Occipital lobe (tissue), 2 donors: Measurements from ENCODE around the gene LBR. TPM values are rescaled to one million over a fixed set of nuclear protein-coding genes. Genes with fewer than 3 reads are reported as not detected.

Experiments used
- DNase-seq: peaks from one replicate; lab custom pipeline; 2025; lab: John Stamatoyannopoulos, UW
- total RNA-seq: library from RNA; depleted of rRNA; stranded (reverse); fragments of >200 nt; gene quantifications from one replicate; pipeline ENCODE4 v1.2.3, GENCODE V29; 2014

Gene LBR
- total RNA-seq, 1 donor from 2014 or later, result 71.6 TPM

DNA sequence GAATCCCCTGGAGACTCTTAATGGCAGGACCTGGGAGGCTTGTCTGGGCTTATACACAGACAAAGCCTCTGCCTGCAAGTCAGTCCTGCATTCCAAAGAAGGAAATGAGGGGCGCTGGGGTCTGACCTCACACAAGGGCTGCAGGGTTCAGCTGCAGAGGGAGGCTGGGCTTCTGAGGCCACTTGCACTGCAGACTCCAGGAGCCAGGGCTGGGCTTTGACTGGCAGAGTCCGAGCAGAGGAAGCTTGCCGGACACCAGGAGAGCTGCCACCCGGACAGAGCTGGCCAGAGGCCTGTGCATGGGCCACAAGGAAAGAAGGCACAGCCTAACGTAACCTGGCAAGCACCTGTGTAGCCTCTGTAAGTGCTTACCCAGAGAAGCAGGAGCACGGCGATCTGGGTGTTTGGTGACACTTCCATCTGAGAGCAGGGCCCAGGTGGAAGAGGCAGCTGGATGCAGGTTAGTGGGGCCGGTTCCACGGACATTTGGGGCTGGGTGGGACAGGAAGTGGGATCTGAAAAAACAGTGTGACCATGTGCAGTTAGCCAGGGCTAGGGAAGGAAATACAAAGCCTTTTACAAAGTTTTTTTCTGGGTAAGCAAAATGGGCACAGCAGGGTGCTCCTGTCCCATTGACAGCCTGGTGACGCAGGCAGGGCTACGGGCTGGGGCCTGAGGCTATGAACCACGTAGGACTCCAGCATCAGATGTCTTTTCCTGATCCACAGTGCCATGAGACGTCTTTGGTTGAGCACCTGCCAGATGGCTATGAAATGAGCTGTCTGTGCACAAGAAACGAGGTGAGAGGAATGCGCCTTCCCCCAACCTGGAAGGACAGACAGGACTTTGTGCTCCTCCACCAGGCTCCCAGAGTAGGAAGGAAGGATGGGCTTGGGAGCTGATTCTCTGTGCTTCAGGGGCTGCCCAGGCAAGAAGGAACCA is 37.3 kb upstream of the LBR start:
- DNase-seq, result no peak

DNA sequence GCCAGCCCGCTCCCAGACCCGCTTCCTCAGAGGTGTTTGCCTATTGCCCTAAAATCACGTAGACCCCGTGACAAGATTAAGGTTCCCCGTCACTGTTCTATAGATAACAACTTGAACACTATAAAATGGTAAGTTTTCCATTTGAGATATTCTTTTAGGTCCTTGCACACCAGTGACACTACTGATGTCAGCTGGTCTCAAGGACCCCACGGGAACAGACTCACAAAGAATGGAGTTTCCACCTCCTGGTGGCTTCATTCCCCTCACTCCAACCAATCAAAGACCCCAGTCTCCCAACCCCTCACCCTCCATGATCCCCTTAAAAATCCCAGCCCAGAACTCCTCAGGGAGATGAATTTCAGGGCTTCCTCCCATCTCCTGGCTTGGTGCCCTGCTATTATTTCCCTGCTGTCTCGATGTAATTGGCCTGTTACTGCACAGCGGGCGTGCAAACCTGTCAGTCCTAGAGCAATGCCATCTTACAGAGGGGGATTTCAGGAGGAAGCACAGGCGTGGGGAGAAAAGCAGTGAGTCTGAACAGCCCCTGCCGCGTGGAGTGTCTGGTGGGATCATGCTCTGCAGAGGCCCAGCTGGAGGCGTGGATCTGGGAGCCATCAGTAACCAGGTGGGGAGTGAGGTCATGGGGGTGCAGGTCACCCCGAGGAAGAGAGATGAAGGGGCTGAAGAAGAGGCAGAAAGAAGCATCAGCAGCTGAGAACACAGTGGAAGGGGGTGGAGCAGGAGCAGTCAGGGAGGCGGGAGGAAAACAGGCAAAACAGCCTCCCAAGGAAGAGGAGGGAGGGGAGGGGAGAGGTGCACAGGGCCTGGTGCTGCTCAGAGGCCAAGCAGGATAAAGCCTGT is 35.1 kb upstream of the LBR start:
- DNase-seq, result no peak

DNA sequence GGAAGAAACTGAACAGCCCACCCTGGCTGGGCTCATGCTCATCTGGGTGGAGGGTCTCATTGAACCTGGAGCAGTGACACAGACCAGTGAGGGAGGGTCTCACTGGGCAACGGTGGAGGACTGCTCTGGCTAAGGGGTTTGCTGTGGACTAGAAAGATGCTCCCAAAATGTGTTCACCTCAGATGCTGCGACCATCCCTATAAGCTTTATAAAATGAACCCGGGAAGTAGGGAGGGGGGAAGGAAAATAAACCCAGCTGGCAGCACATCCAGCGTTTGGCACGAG is 34.5 kb upstream of the LBR start:
- no peak for DNase-seq

DNA sequence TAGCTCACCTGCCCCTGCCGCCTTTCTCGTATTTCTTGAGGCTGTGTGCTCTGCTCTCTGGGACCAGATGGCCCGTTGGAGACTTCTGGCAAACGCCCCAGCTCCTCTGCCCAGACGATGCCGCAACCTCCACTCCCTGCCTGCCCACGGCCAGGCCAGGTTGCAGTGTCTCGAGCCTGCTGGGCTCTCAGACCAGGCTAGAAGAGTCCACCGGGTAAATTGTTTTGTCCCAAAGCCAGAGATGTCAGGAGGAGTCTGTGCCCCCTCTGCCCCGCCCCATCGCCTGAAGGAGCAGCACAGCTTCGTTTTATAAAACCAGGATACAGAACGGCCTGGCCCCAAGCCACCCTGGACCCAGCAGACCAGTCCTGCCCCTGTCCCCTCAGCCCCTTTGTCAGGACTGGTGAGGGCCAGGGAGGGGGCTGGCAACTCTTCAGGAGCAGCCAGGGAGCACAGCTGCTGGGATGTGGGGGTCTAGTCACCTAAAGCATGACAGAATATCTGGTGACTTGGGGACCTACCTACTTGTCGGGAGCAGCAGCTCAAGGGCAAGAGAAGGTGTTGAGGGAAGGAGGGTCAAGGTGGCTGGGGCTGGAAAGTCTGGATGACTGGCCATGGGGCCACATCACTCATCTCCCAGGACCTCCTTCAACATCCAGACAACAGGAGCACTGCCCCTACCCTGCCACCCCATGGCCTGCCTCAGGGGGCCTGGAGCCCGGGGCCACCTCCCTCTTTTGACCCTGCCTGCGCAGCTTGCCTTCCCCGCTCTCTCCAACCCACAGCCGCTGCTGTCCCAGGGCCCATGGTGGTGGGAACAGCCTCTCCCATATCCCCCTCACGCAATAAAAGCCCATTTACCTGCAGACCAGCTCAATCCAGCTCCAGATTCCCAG is 33.9 kb upstream of the LBR start:
- no peak for DNase-seq

DNA sequence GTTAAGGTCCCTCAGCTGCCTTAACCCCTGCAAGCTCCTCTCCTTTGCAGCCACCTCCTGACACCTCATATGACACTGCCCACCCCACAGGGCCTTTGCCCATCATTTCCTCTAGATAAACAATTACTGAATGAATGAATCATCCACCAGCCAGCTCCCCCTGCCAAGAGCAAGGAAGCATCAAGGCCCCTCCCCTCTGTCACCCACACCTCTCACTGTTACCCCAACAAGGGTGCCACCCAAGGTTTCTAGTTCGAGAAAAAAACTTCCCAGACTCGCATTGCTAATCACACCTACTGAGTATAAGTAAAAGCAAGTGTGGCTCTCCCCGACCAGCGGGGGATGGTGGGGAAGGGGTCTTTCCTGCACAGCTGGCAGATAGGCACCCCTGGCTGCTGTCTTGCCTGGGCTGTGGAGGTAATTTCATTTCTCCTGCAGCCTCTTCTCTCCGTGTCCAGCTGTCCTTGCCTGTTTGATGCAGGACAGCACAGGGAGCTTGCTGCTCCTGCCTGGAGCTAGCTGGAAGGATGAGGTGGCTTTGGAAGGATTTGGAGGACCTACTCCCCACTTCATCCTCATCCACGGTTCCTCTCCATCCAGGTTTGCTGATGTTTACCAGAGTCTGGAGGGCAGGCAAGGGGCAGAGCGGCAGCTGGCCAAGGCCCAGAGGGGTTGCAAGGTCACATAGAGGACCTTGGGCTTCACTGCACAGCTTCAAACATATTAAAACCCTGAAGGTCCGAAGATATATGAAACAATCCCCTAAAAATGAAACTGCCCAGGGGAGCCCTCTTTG is 33.1 kb upstream of the LBR start:
- DNase-seq, result no peak

DNA sequence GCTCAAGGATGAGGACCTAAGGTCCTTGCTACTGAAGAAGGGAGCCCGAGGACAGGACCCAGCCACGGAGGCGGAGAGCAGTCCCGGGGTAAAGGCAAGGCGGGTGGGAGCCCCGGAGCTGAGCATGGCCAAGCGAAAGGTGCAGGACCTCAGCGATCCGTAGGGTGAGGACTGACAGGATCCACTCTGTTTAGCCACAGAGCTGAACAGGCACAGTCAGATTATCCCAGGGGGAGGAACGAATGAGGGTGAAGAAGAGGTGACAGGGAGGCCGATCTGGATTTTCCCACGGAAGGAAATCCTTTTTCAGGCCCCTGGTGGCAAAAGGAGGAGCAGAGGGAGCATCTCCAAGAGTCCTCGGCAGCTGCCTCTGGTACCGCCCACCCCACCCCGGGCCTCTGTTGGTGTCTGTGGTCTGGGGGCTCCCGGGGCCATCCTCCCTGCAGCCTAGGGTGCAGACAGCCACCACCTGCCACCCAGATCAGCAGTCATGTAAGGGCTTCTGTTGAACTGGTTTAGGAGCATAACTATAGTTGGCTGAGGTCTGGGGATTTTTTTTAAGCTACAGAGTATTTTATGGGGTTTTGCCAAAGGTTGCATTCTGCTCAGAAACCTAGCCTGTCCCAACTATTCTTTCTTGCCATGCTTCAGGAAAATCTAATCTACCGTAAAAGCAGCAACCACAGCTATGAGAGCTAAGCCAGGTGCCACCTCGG is 32.3 kb upstream of the LBR start:
- no peak for DNase-seq

DNA sequence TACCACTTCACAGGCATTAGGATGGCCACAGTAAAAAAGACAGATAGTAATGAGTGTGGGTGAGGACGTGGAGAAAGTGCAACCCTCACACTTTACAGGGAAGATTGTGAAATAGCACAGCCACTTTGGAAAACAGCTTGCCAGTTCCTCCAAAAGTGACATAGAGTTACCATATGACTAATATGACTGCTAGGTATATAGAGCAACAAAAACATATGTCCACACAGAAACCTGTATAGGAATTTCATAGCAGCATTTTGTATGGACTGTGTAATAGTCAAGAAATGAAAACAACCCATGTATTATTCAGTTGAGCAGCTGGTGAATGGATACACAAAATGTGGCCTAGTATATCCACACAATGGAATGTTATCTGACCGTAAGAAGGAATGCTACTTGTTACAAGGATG is 30.4 kb upstream of the LBR start:
- no peak for DNase-seq

DNA sequence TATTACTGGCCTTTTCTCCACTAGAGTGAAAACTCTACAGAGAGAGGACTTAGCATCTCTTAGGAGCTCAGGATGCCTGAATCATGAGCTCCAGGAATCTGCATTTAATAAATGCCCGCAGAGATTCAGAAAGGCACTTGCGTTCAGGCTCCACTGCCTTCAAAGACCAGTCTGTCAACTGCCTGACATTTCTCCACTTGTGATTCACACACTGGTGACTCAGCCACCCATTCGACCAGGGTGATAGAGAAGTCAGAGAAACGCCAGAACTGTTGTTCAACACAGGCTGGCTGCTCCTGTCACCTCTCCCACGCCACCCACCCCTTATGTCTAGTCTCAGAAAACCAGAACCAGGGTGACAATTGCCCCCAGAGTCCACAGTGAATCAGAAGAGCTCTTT is 26.9 kb upstream of the LBR start:
- no peak for DNase-seq

DNA sequence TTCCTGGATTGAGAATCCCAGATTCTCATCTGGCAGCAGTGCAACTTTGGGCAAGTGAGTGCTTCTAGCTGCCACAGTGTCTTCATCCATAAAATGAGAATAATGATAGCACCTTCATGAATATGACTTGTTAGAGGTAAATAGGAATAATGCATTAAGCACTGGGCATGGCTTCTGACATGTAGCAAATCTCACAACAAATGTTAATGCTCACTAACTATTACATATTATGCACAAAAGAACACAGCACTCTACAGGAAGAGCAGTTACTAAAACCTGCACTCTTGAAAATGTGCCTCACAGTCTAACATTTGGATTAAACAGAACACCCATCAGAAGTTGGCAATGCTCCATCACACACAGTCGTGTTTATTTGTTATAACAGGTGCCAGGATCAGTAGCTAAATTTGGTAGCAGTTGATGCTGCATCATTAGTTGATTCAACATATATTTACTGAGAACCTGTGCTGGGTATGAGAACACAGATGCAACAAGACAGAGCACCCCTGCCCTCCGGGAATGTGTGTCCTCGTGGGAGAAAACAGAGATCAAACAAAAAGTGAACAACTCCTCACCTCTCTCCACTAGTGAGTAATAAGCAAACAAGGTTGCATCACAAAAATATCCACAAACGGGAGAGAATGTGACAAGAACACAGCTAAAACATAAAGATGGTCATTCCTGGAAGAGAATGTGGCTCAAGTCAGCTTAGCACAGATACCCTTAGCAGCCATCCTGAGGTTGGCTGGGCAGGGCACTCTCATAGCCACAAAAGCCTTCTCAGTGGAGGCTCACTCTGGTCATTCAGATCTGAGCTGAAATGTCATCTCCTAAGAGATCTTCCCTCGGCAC is 26.2 kb upstream of the LBR start:
- DNase-seq, result no peak

DNA sequence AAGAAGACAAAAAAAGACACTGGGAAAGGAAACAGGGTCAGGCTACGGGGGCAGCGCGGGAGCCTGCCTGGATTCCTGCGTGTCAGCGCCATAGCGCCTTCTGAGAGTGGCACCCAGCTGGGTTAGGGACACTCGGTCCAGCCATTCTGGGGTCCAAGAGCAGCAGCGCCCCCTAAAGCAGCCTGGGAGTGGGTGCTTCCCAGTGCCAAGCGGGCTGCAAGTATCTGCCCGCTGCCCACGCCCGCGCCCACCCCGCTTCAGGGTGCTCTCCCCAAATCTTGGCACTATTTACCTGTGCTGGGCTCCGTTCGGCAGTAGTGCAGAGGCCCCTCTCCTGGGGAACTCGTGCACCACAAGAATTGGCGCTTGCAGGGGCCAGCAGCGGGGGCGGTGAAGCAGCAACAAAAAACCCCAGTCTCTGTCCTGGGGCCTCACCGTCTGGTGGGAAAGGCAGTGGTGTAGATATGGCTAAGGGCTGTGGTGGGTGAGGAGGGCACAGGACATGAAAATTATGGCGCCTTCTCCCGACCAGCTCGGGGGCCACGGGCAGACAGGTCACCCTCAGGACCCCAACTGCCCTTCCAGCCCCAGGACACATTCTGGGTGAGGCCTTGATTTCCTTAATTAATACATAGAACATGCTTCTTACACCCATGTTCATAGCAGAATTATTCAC is 24.1 kb upstream of the LBR start:
- no peak for DNase-seq

DNA sequence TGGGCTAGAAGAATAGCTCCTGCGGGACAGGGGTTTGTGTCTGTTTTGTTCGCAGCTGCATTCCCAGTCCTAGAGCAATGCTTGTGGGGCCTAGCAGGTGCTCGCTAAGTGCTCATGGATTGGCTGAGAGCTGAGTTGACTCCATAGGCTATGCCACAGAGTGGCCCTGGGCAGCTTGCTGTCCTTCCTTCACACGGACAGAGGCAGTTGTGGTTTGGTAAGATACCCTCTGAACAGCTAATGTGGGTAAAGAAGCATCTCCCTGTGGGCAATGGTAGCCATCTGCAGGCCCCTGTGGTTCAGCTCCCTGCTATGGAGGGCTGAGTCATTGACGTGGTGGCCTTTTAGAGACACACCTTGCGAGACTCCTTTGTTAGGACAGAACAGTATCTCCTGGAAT is 23.5 kb upstream of the LBR start:
- DNase-seq, result no peak

DNA sequence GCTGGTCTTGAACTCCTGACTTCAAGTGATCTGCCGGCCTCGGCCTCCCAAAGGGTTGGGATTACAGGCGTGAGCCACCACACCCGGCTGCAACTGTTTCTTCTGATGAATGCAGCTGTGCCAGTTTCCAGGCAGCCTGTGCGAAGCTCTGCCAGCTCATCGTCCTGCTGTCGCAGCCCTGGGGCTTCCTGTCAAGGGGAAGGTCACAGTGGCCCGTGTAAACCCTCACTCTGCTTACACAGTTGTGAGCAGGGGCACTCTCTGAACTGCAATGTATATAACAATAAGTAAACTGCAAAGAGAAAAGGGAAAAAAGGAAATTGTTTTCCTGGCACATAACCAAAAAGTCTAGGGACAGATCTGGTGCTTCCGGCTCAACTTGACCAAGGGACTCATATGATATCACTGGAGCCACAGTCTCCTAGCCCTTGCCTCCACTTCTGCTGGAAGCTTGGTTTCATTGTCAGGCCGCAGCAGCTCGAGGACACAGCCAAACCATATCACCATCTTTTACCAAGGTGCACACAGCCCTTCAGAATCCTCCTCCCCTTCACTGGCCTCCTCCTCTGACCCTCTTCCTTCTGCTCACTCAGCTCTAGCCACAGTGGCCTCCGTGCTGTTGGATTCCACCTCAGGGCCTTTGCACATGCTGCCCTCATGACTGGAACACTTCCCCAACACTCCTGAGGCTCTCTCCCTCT is 22.8 kb upstream of the LBR start:
- DNase-seq, result no peak

DNA sequence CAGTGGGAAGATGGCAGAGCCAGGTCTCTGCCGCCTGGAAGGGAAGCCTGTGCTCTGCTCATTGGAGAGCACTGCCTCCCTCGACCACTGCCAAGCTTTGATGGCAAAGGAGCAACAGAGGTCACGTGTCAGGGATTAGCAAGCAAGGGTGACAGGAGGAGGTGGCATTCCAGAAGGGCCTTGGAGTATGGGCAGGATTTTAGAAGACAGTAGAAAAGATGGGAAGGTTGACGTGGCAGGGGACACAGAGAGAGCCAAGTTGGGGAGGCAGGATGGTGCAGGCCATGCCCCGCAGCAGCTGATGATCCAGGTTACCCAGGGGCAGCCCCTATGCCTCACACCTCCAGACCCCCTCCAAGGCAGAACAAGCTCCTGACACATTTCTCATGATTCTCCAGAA is 21.9 kb upstream of the LBR start:
- DNase-seq, result no peak

DNA sequence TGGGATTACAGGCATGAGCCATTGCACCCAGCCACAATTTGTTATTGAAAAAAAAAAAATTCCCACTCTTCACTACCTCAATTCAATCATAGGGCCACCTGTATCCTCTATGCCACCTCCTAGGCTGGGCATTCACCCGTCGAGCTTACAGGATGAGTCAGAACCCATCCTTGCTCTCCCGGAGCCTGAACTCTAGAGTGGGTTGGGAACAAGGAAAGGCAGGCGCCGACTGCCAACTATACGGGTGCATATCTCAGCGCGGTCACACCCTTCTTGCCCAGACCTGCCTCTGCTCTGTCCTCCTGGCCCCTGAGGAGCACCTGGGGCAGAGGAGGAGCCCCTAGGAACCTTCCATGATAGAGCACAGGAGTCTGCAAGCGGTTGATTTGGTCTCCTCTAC is 21.4 kb upstream of the LBR start:
- DNase-seq, result no peak

DNA sequence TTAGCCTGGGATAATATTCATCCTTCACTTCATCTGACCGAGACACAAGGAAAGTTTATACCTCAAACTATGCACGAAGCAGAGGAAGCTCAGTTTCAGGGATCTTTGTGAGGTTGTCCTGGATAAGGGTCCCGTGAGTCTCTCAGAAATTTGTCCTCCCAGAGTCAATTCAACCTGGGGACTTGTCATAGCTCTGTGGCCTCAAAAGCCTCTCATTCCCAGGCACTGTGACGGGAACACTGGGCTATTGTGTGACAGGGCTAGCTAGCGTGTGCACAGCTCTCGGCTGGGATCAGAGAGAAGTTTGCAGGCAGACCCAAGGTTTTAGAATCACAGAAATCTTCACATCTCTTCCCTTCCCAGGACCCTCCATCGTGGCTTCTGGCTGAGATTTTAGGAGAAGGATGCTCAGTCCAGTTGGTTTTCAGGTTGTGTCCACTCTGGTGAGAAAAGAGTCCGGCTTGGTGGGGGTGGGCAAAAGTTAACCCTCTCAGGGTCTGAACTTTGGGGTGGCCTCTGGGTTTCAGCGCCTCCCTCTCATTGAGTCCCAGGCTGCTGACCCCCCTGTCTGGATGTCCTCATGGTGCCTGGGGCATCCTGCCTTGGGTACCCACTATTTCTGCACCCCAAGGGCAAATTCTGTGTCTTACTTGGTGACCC is 20.4 kb upstream of the LBR start:
- peak; percentile 16 for DNase-seq

DNA sequence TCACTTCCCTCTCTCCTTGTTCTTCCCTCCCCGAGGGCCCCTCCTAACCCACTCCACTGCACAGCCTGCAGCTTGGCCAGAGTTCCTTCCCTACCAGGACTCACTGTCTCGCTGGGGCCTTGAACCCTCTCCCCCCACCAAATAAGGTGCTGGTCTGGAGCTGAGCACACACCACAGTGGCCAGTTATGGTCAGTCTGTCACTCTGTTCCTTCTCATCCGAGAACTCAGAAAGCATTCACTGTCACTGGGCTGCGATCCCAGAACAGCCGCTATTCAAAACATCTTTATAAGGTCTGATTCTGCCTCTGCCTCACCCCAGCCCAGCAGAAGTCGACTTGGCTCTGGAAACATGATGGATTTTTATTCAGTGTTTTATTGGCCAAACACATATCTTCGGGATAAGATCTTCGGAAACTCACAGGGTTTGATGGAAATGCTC is 19.8 kb upstream of the LBR start:
- peak; percentile 63 for DNase-seq

DNA sequence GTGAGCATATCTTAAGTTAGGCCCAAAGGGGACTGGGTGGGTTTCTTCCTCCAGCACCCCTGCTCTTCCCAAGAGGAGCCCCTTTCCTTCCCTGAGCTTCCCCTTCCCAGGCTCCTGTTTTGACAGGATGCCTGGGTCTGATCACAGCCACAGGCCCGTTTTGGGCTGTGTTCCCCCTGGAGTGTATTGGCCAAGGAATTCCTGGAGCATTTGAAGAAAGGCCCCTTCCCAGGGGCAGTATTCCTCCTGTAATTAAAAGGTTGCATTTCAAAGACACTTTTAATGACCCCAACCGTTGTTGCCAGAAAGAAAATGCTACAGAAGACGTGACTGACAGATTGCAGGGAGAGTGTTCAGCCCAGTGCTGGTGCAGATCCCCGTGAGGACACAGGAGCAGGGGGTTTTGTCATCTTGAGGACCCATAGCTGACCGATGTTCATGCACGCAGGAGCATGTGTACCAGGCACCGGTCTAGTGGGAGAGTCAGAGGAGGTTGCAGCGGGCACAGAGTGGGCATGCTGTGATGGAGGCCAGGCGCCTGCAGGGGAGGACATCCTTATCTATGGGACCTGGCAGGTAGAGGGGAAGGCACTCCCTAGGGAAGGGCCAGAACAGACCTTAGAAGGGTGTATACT is 19.3 kb upstream of the LBR start:
- DNase-seq, result no peak
